GM20000 (cell line): ENCODE measurements around the gene HOXB2.
"Not testable (repeated sequence)": the region's sequence is repeated elsewhere in the genome, so short reads cannot be mapped to it uniquely, and the experiment has no call there.

Experiments used
- DNase-seq: peaks from one replicate; pipeline ENCODE4 v3.0.0; 2012; ENCODE audit warnings: low spot score
- CTCF ChIP-seq: IDR thresholded peaks from 2 replicates; pipeline ENCODE4 v1.5.1; 2012; ENCODE audit warnings: mild to moderate bottlenecking, control low read depth; ENCODE audit errors: extremely low read depth, missing control alignments

HOXB2 gene

GRCh38 chr17:48540213-48540612 is 4.7 kb downstream of the HOXB2 start:
- no peak for DNase-seq
- no peak for TF ChIP-seq CTCF

GRCh38 chr17:48539177-48539576 is 5.7 kb downstream of the HOXB2 start:
- no peak for TF ChIP-seq CTCF
- no peak for DNase-seq

- no peak for DNase-seq
- TF ChIP-seq CTCF: no peak
These were observed 7.6 kb downstream of the HOXB2 start for GRCh38 chr17:48537316-48537715.

- not testable (repeated sequence) for DNase-seq
These were observed 8.9 kb downstream of the HOXB2 start for GRCh38 chr17:48535793-48536559.

GRCh38 chr17:48532261-48532660 is 12.6 kb downstream of the HOXB2 start:
- TF ChIP-seq CTCF: no peak
- no peak for DNase-seq

GRCh38 chr17:48530887-48531272 is 14.0 kb downstream of the HOXB2 start, which contains the start of gene HOXB1:
Gene HOXB1, minus strand, starts transcription at chr17:48531011. Its CDS starts 107 bp downstream, at chr17:48530904.
- DNase-seq: no peak
- no peak for TF ChIP-seq CTCF

- DNase-seq: no peak
- no peak for TF ChIP-seq CTCF
These were observed 14.6 kb downstream of the HOXB2 start for GRCh38 chr17:48530208-48530886.

- no peak for TF ChIP-seq CTCF
- DNase-seq: no peak
These were observed 15.3 kb downstream of the HOXB2 start for GRCh38 chr17:48529683-48530009.
